ENCODE data around the gene PFKFB2. TPM values are rescaled to one million over a fixed set of nuclear protein-coding genes. Genes with fewer than 3 reads are reported as not detected.

Gene PFKFB2
- total RNA-seq, 6 donors from 2014 or later = 25.3 to 95.5 (median 58.0) TPM

GRCh38 chr1:207027921-207028320, 25.2 kb upstream of the PFKFB2 start:
- no peaks in the 10 kb centered on the region for H3K27me3 ChIP-seq
- DNase-seq (no peak), ATAC-seq (ENCODE audit: low FRiP score in 2 of 2) (no peak)
- no peaks in the 10 kb centered on the region for H3K9me3 ChIP-seq
- 80 to 84% methylated on average over 1 of the region's 1 CpG for WGBS, 2 donors
- peak overlapping the region in 3 of 4 donors; percentile 18 to 52 (median 52) for H3K4me3 ChIP-seq
- TF ChIP-seq CTCF (IDR thresholded peaks at IDR 0.05) (no peak), POLR2A (IDR thresholded peaks at IDR 0.05) (no peak), EP300 (IDR thresholded peaks at IDR 0.05) (no peak), POLR2AphosphoS5 (IDR thresholded peaks at IDR 0.05) (no peak)
- H3K4me1 ChIP-seq = peaks cover 16 to 38% (median 34%) of the 10 kb centered on the region in 4 donors
- H3K27ac ChIP-seq = peak overlapping the region; percentile 82 to 90 (median 83)
- H3K36me3 ChIP-seq = peaks cover 0 to 4% (median 2%) of the 10 kb centered on the region in 4 donors

GRCh38 chr1:207028884-207029650, 24.0 kb upstream of the PFKFB2 start:
- Histone ChIP-seq H3K27me3 (no peaks in the 10 kb centered on the region), H3K4me1 (peaks cover 16 to 31% (median 27%) of the 10 kb centered on the region in 4 donors), H3K9me3 (no peaks in the 10 kb centered on the region), H3K4me3 (peak overlapping the region in 3 of 4 donors; percentile 38 to 52 (median 52)), H3K27ac (peak overlapping the region; percentile 82 to 90 (median 83)), H3K36me3 (no peaks in the 10 kb centered on the region)
- no peak for DNase-seq
- WGBS, 2 donors = 58 to 62% methylated on average over 2 of the region's 2 CpGs
- peak in 1 of 4 donors; percentile 41 for TF ChIP-seq POLR2A (IDR thresholded peaks at IDR 0.05)
- no peak for TF ChIP-seq CTCF (IDR thresholded peaks at IDR 0.05)
- ATAC-seq (ENCODE audit: low FRiP score in 2 of 2) = no peak

GRCh38 chr1:207029701-207030521, 23.2 kb upstream of the PFKFB2 start:
- TF ChIP-seq EP300 (IDR thresholded peaks at IDR 0.05) (no peak), POLR2A (IDR thresholded peaks at IDR 0.05) (peak in 2 of 4 donors; percentile 30 to 63), POLR2AphosphoS5 (IDR thresholded peaks at IDR 0.05) (no peak)
- Histone ChIP-seq H3K36me3 (no peaks in the 10 kb centered on the region), H3K27me3 (no peaks in the 10 kb centered on the region), H3K4me3 (peak overlapping the region in 3 of 4 donors; percentile 38 to 52 (median 52)), H3K27ac (peak overlapping the region; percentile 82 to 90 (median 83)), H3K4me1 (peaks cover 10 to 23% (median 19%) of the 10 kb centered on the region in 4 donors), H3K9me3 (no peaks in the 10 kb centered on the region)
- WGBS, 2 donors = 52 to 63% methylated on average over 5 of the region's 5 CpGs
- DNase-seq = no peak
- ATAC-seq (ENCODE audit: low FRiP score in 2 of 2) = no peak

- H3K36me3 ChIP-seq = no peaks in the 10 kb centered on the region
- no peak for TF ChIP-seq EP300 (IDR thresholded peaks at IDR 0.05)
- TF ChIP-seq POLR2AphosphoS5 (IDR thresholded peaks at IDR 0.05) = no peak
- H3K27me3 ChIP-seq = no peaks in the 10 kb centered on the region
- ATAC-seq (ENCODE audit: low FRiP score in 2 of 2) = peak; percentile 24 to 38
- DNase-seq = no peak
- peaks cover 4 to 16% (median 13%) of the 10 kb centered on the region in 4 donors for H3K4me1 ChIP-seq
- 53 to 64% methylated on average over 5 of the region's 5 CpGs for WGBS, 2 donors
- peak overlapping the region; percentile 82 to 90 (median 83) for H3K27ac ChIP-seq
- H3K4me3 ChIP-seq = peak overlapping the region in 3 of 4 donors; percentile 38 to 52 (median 52)
- H3K9me3 ChIP-seq = no peaks in the 10 kb centered on the region
Observed at GRCh38 chr1:207030522-207031009, 22.5 kb upstream of the PFKFB2 start.

- Histone ChIP-seq H3K4me3 (peak overlapping the region; percentile 18 to 52 (median 45)), H3K36me3 (no peaks in the 10 kb centered on the region), H3K9me3 (no peaks in the 10 kb centered on the region), H3K27me3 (no peaks in the 10 kb centered on the region), H3K27ac (peak overlapping the region; percentile 82 to 90 (median 83)), H3K4me1 (peaks cover 4 to 12% (median 9%) of the 10 kb centered on the region in 4 donors)
- TF ChIP-seq POLR2A (IDR thresholded peaks at IDR 0.05) (peak in 2 of 4 donors; percentile 37 to 42), CTCF (IDR thresholded peaks at IDR 0.05) (no peak)
- DNase-seq = no peak
- WGBS, 2 donors = 45 to 50% methylated on average over 1 of the region's 1 CpG
- ATAC-seq (ENCODE audit: low FRiP score in 2 of 2) = no peak
Observed at GRCh38 chr1:207031016-207031415, 22.1 kb upstream of the PFKFB2 start.

Measured in upper lobe of left lung (tissue), 6 donors.